ENCODE data around the gene DDX27.

DNA sequence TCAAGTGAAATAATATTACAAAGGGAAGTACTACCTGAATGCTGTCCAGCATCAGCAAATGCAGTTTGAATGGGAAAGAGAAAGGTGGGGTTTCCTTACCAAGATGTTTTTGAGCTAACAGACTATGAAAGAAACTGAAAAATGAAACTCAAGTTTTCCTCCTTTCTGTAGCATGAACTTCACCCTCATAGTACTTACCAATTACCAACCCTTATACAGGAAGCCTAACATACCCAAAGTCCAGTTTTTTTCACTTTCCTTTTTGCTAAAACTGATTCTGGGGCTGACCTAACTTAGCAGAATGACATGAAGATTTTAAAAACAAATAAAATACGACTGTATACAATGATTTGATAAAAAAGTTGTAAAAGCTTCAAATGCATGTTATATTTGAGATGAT, 53.4 kb downstream of the DDX27 start:
- TF ChIP-seq L3MBTL2 (conservative IDR thresholded peaks at IDR 0.05) (no peak), FOXK2 (IDR thresholded peaks at IDR 0.05) (no peak), ELF4 (IDR thresholded peaks at IDR 0.05) (no peak), SUZ12 (IDR thresholded peaks at IDR 0.05) (no peak), SP1 (IDR thresholded peaks at IDR 0.05) (no peak), FOXM1 (IDR thresholded peaks at IDR 0.05; ENCODE audit: borderline replicate concordance) (no peak), CTBP1 (IDR thresholded peaks at IDR 0.05; ENCODE audit: borderline replicate concordance) (no peak), LEF1 (IDR thresholded peaks at IDR 0.05; ENCODE audit: borderline replicate concordance) (no peak)
